Measurements from ENCODE around the gene ATP6V1B1. TPM values are rescaled to one million over a fixed set of nuclear protein-coding genes. Genes with fewer than 3 reads are reported as not detected.

ATP6V1B1 gene
- total RNA-seq, 4 donors from 2014 or later: not detected

DNA sequence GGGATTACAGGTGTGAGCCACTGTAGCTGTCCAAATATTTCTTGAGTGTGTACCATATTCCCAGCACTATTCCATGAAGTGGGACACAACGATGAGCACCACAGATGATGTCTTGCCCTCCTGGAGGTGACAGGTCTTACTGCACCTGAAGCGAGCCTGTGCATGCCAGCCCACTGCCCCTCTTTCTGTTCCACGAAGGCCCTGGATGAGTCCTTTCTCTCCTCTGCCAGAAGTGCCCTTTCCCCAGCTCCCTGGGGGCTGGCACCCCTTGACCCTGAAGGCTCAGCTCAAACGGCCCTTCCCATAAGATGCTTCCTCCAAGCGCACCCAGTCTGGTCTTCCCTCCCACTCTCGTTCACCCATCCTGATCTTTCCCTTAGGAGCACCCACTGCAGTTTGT lies 5.5 kb downstream of the ATP6V1B1 start:
- intact Hi-C loops (cut with DNase I): no loop called here
- TF ChIP-seq, protein P1, sequence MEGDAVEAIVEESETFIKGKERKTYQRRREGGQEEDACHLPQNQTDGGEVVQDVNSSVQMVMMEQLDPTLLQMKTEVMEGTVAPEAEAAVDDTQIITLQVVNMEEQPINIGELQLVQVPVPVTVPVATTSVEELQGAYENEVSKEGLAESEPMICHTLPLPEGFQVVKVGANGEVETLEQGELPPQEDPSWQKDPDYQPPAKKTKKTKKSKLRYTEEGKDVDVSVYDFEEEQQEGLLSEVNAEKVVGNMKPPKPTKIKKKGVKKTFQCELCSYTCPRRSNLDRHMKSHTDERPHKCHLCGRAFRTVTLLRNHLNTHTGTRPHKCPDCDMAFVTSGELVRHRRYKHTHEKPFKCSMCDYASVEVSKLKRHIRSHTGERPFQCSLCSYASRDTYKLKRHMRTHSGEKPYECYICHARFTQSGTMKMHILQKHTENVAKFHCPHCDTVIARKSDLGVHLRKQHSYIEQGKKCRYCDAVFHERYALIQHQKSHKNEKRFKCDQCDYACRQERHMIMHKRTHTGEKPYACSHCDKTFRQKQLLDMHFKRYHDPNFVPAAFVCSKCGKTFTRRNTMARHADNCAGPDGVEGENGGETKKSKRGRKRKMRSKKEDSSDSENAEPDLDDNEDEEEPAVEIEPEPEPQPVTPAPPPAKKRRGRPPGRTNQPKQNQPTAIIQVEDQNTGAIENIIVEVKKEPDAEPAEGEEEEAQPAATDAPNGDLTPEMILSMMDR (IDR thresholded peaks at IDR 0.05): no peak
- no peak for TF ChIP-seq POLR2A (IDR thresholded peaks at IDR 0.05)
- 68 to 77% methylated on average over 6 of the region's 6 CpGs for WGBS, 2 donors

DNA sequence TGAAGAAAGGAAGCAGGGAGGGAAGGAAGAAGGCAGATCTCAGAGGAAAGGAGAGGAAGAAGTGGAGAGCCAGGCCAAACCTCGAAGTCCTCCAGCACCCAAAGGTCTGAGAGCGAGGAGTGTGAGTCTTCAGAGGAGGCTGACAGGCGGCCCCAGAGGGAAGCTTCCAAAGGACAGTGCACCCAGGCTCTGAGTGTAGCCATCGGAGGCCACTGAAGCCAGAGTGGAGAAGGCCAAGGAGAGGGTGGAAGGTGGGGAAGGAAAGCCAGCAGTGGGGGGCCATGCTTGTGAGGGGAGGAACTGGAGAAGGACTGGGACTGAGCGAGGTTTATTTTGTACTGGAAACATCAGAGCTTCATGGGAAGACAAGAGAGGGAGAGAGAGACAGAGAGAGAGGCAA lies 6.0 kb downstream of the ATP6V1B1 start:
- intact Hi-C loops (cut with DNase I): no loop called here
- Histone ChIP-seq H3K4me3 (replicated peaks in 1 of 3) (no peak overlapping the region), H3K27me3 (no peaks in the 10 kb centered on the region), H3K36me3 (no peaks in the 10 kb centered on the region), H3K9me3 (no peaks in the 10 kb centered on the region), H3K27ac (no peak overlapping the region), H3K4me1 (peaks cover 0 to under 1% of the 10 kb centered on the region in 2 donors)
- TF ChIP-seq, protein P1 (IDR thresholded peaks at IDR 0.05): no peak
- TF ChIP-seq POLR2A (IDR thresholded peaks at IDR 0.05): no peak
- DNase-seq: no peak
- 79 to 87% methylated on average over 5 of the region's 5 CpGs for WGBS, 2 donors

More for the DNA sequence above, 5.5 kb downstream of the ATP6V1B1 start:
- no peaks in the 10 kb centered on the region for H3K4me1 ChIP-seq
- no peaks in the 10 kb centered on the region for H3K36me3 ChIP-seq
- no peak for DNase-seq
- H3K27me3 ChIP-seq: no peaks in the 10 kb centered on the region
- H3K27ac ChIP-seq: no peak overlapping the region
- no peaks in the 10 kb centered on the region for H3K9me3 ChIP-seq
- no peak overlapping the region for H3K4me3 ChIP-seq (replicated peaks in 1 of 3)

GRCh38 chr2:70942396-70943204 lies 6.9 kb downstream of the ATP6V1B1 start:
- DNase-seq: no peak
- Histone ChIP-seq H3K27me3 (no peaks in the 10 kb centered on the region), H3K4me1 (peaks cover 0 to 6% of the 10 kb centered on the region in 2 donors), H3K9me3 (no peaks in the 10 kb centered on the region), H3K27ac (no peak overlapping the region), H3K4me3 (replicated peaks in 1 of 3) (no peak overlapping the region), H3K36me3 (no peaks in the 10 kb centered on the region)
- intact Hi-C loops (cut with DNase I): no loop called here
- no peak for TF ChIP-seq POLR2A (IDR thresholded peaks at IDR 0.05)
- TF ChIP-seq, protein P1 (IDR thresholded peaks at IDR 0.05): no peak
- 62 to 69% methylated on average over 6 of the region's 6 CpGs for WGBS, 2 donors

GRCh38 chr2:70943205-70943871 lies 7.6 kb downstream of the ATP6V1B1 start:
- Histone ChIP-seq H3K36me3 (no peaks in the 10 kb centered on the region), H3K4me3 (replicated peaks in 1 of 3) (no peak overlapping the region), H3K9me3 (no peaks in the 10 kb centered on the region), H3K27me3 (no peaks in the 10 kb centered on the region), H3K4me1 (peaks cover 0 to 6% of the 10 kb centered on the region in 2 donors), H3K27ac (no peak overlapping the region)
- DNase-seq: no peak
- intact Hi-C loops (cut with DNase I): no loop called here
- TF ChIP-seq POLR2A (IDR thresholded peaks at IDR 0.05): no peak
- TF ChIP-seq, protein P1 (IDR thresholded peaks at IDR 0.05): no peak
- 79 to 80% methylated on average over 11 of the region's 11 CpGs for WGBS, 2 donors
